Activated T-helper 1 cell treated with Interleukin-2 at 50 U/mL for 16 hours (primary cell): ENCODE measurements around the gene OGDHL.

Experiments used
- DNase-seq: peaks from one replicate; pipeline ENCODE4 v3.0.0-alpha.2; 2020; ENCODE audit warnings: low read depth

The OGDHL gene

GRCh38 chr10:49688920-49689319 is 73.2 kb downstream of the OGDHL start:
- DNase-seq: no peak

GRCh38 chr10:49688261-49688846 is 73.8 kb downstream of the OGDHL start:
- DNase-seq: no peak

- no peak for DNase-seq
Measured at GRCh38 chr10:49686651-49687050, 75.5 kb downstream of the OGDHL start.
